ENCODE results near the gene STAG2.
A peak's percentile ranks its signal among the peaks of the same experiment; 100 is the strongest.

STAG2 gene

DNA sequence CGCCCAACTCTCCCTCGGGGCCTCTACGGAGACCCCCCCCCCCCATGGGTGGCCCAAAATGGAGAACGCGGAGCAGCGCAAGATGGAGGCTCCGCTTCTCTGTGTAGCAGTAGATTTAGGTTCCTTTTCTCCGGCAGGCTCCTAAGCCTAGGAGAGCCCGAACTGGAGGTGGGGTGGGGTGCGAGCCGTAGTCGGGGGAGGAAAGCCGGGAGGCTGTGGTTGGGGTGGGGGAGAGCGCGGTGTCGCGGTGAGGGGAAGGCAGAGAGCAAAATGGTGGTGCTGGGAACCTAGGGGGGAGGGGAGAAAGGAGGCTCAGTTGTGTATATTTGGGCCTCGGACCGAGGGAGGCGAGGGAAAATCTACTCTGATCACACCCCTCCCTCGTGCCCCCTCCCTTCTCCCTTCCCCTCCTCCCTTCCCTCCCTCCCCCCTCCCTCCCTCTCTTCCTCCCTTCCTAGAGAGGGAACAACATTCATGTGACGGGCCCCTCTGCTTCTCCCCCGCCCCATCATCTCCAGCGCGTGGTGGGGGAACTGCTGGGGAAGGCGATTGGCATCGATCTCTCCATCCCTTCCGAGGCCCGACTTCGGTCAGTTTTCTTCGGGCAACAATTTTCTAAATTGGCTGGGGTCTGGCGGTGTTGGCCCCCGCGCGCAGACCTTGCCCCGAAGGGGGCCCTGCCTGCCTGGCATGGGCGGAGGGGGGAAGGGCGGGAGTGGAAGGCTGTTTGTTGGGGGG, at the start of gene STAG2:
STAG2 (plus strand) TSS at position 439 of the 738 bp plus-strand sequence. CDS start 60,922 bp downstream, outside the sequence.
- POLR2A ChIA-PET, result interaction anchor here (1.0 kb wide), 2 partner anchors 11 to 16 kb away, joined by 3 to 4 read pairs; no protein-coding TSS in a partner anchor
- TF ChIP-seq HDGF (IDR thresholded peaks at IDR 0.05; ENCODE audit: borderline replicate concordance) (no peak), FOXM1 (IDR thresholded peaks at IDR 0.05; ENCODE audit: borderline replicate concordance) (peak; percentile 49; the same call in 1 of the 2 replicates), SP1 (IDR thresholded peaks at IDR 0.05) (no peak), NFRKB (IDR thresholded peaks at IDR 0.05) (peak; percentile 74), L3MBTL2 (conservative IDR thresholded peaks at IDR 0.05) (peak; percentile 89)
- CTCF ChIA-PET, result interaction anchor here (0.6 kb wide), 1 partner anchor 180 kb away, joined by 3 read pairs; no protein-coding TSS in a partner anchor
- DNase-seq (ENCODE audit: extremely low spot score), result peak; percentile 74

DNA sequence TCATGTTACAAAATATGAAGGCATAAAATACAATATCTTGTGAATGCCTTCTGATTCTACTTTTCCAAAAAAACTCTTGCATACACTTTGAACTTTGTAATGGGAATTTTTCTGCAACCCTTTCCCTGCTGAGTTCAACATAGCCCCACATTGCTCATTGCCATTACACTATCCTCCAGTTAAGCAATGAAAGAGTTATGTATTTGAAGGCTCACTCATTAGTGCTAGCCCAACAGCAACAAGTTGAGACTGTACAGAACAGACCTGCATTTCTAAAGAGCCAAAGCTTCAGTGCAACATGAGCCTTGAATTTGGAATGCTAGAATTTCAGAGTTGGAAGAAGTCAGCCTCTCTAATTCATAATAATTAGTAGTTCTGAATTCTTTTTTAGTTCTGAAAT, 44.4 kb upstream of the STAG2 start:
- POLR2A ChIA-PET, result no interaction called here
- no peak for DNase-seq (ENCODE audit: extremely low spot score)
- CTCF ChIA-PET, result no interaction called here
- TF ChIP-seq FOXK2 (IDR thresholded peaks at IDR 0.05) (no peak), LEF1 (IDR thresholded peaks at IDR 0.05; ENCODE audit: borderline replicate concordance) (no peak), ELF4 (IDR thresholded peaks at IDR 0.05) (no peak), L3MBTL2 (conservative IDR thresholded peaks at IDR 0.05) (no peak), SUZ12 (IDR thresholded peaks at IDR 0.05) (no peak), FOXM1 (IDR thresholded peaks at IDR 0.05; ENCODE audit: borderline replicate concordance) (no peak), ZNF384 (IDR thresholded peaks at IDR 0.05) (no peak), TARDBP (IDR thresholded peaks at IDR 0.05) (no peak), SP1 (IDR thresholded peaks at IDR 0.05) (no peak), HDGF (IDR thresholded peaks at IDR 0.05; ENCODE audit: borderline replicate concordance) (no peak), BHLHE40 (IDR thresholded peaks at IDR 0.05; ENCODE audit: borderline replicate concordance) (no peak)
- TF ChIP-seq, protein P1, sequence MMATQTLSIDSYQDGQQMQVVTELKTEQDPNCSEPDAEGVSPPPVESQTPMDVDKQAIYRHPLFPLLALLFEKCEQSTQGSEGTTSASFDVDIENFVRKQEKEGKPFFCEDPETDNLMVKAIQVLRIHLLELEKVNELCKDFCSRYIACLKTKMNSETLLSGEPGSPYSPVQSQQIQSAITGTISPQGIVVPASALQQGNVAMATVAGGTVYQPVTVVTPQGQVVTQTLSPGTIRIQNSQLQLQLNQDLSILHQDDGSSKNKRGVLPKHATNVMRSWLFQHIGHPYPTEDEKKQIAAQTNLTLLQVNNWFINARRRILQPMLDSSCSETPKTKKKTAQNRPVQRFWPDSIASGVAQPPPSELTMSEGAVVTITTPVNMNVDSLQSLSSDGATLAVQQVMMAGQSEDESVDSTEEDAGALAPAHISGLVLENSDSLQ (IDR thresholded peaks at IDR 0.05), result no peak

GRCh38 chrX:123918106-123918721, 43.3 kb upstream of the STAG2 start:
- TF ChIP-seq L3MBTL2 (conservative IDR thresholded peaks at IDR 0.05) (no peak), SUZ12 (IDR thresholded peaks at IDR 0.05) (no peak), ARNT (IDR thresholded peaks at IDR 0.05) (no peak)
- ChIA-PET CTCF (interaction anchor here (0.7 kb wide), 1 partner anchor 26 kb away, joined by 4 read pairs; no protein-coding TSS in a partner anchor), POLR2A (no interaction called here)
- no peak for DNase-seq (ENCODE audit: extremely low spot score)

DNA sequence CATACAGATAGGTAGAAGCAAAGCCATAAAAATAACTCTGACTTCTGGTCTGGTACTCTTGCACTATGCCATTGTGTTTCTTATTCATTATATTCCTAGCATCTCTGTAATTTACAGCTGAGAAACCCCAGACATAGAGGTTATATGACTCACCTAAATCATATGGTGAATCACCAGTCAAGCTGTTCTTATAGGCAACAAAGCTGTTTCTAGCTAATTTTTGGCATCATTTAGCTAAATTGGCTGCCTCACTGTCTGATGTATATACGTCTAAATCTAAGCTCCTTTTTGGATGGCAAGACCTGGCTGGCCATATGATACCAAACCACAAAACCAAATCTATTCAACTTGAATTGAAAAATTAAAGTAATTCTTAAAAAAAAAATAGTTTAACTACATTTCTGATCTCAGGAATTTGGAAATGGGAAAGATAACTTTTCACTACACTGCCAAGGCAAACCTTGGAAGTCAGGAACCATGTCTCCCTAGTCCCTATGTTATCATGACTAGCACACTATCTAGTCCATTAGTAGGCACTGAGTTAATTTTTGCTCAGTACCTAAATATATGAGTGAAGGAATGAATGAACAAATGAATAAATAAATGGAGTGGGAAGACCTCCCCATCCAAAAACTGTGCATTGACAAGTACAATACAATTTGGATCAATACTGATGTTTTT, 41.3 kb upstream of the STAG2 start:
- ChIA-PET CTCF (no interaction called here), POLR2A (no interaction called here)
- no peak for DNase-seq (ENCODE audit: extremely low spot score)
- TF ChIP-seq FOXK2 (IDR thresholded peaks at IDR 0.05) (no peak), ZNF384 (IDR thresholded peaks at IDR 0.05) (no peak), HDGF (IDR thresholded peaks at IDR 0.05; ENCODE audit: borderline replicate concordance) (no peak), BHLHE40 (IDR thresholded peaks at IDR 0.05; ENCODE audit: borderline replicate concordance) (no peak), FOXM1 (IDR thresholded peaks at IDR 0.05; ENCODE audit: borderline replicate concordance) (no peak), ARNT (IDR thresholded peaks at IDR 0.05) (no peak), LEF1 (IDR thresholded peaks at IDR 0.05; ENCODE audit: borderline replicate concordance) (no peak), NFRKB (IDR thresholded peaks at IDR 0.05) (no peak), ELF4 (IDR thresholded peaks at IDR 0.05) (no peak), SP1 (IDR thresholded peaks at IDR 0.05) (no peak), SUZ12 (IDR thresholded peaks at IDR 0.05) (no peak), L3MBTL2 (conservative IDR thresholded peaks at IDR 0.05) (no peak), TARDBP (IDR thresholded peaks at IDR 0.05) (no peak), FOXA1 (IDR thresholded peaks at IDR 0.05) (no peak), CTBP1 (IDR thresholded peaks at IDR 0.05; ENCODE audit: borderline replicate concordance) (no peak)
- TF ChIP-seq, protein P1 (IDR thresholded peaks at IDR 0.05), result no peak

DNA sequence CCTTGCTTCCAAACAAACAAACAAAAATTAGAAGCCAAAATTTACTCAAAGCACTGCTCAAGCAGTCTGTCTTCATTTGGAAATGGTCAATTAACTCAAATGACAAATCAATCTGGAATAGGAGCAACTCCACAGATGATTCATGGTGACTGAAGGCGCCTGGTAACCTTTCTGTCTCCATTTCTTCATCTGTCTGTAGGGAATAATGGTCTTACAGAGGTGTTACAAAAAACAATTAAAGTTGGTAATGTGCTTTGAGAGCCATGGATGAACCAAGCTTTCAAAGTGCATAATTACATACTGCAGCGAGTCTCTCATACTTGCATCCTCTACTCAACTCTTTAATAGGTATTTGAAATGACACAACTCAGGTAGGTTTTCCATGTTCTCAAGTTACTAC, 38.3 kb upstream of the STAG2 start:
- ChIA-PET POLR2A (no interaction called here), CTCF (no interaction called here)
- TF ChIP-seq, protein P1 (IDR thresholded peaks at IDR 0.05), result no peak
- no peak for TF ChIP-seq BHLHE40 (IDR thresholded peaks at IDR 0.05; ENCODE audit: borderline replicate concordance)
- no peak for TF ChIP-seq HDGF (IDR thresholded peaks at IDR 0.05; ENCODE audit: borderline replicate concordance)
- TF ChIP-seq ARNT (IDR thresholded peaks at IDR 0.05), result no peak
- TF ChIP-seq FOXK2 (IDR thresholded peaks at IDR 0.05), result no peak
- TF ChIP-seq TARDBP (IDR thresholded peaks at IDR 0.05), result no peak
- no peak for TF ChIP-seq ELF4 (IDR thresholded peaks at IDR 0.05)
- no peak for TF ChIP-seq LEF1 (IDR thresholded peaks at IDR 0.05; ENCODE audit: borderline replicate concordance)
- TF ChIP-seq CTBP1 (IDR thresholded peaks at IDR 0.05; ENCODE audit: borderline replicate concordance), result no peak
- TF ChIP-seq FOXM1 (IDR thresholded peaks at IDR 0.05; ENCODE audit: borderline replicate concordance), result no peak
- no peak for TF ChIP-seq SUZ12 (IDR thresholded peaks at IDR 0.05)
- no peak for TF ChIP-seq ZNF384 (IDR thresholded peaks at IDR 0.05)
- TF ChIP-seq L3MBTL2 (conservative IDR thresholded peaks at IDR 0.05), result no peak
- no peak for TF ChIP-seq SP1 (IDR thresholded peaks at IDR 0.05)
- no peak for TF ChIP-seq NFRKB (IDR thresholded peaks at IDR 0.05)
- TF ChIP-seq FOXA1 (IDR thresholded peaks at IDR 0.05), result no peak
- DNase-seq (ENCODE audit: extremely low spot score), result no peak

All from HEK293T (cell line).